Endodermal cell (in vitro differentiated cells): ENCODE measurements around the gene NME2. TPM values are rescaled to one million over a fixed set of nuclear protein-coding genes. Genes with fewer than 3 reads are reported as not detected.

Experiments
- DNase-seq: peaks from one replicate; pipeline ENCODE4 v3.0.0-alpha.2; 2017
- H3K27ac ChIP-seq: 2 replicates; pipeline ENCODE4 v1.5.1; 2013; ENCODE audit warnings: mild to moderate bottlenecking, low read depth, low read length, moderate library complexity
- H3K27me3 ChIP-seq: 2 replicates; pipeline ENCODE4 v1.6.1; 2013; ENCODE audit warnings: mild to moderate bottlenecking, low read length, moderate library complexity; ENCODE audit not compliant: insufficient read depth, control insufficient read depth, poor library complexity, severe bottlenecking
- H3K36me3 ChIP-seq: 2 replicates; pipeline ENCODE4 v1.7.0; 2013; ENCODE audit warnings: mild to moderate bottlenecking, low read length, moderate library complexity; ENCODE audit not compliant: control insufficient read depth, insufficient read depth
- H3K4me1 ChIP-seq: one replicate; pipeline ENCODE4 v1.7.0; 2013; ENCODE audit warnings: low read length; ENCODE audit not compliant: control insufficient read depth, insufficient read depth
- H3K4me3 ChIP-seq: 2 replicates; pipeline ENCODE4 v1.5.1; 2013; ENCODE audit warnings: mild to moderate bottlenecking, low read length, moderate library complexity
- H3K9ac ChIP-seq: 2 replicates; pipeline ENCODE4 v1.6.1; 2013; ENCODE audit warnings: mild to moderate bottlenecking, low read length, moderate library complexity; ENCODE audit not compliant: poor library complexity, severe bottlenecking; ENCODE audit errors: extremely low read depth
- H3K9me3 ChIP-seq: 2 replicates; pipeline ENCODE4 v1.6.1; 2013; ENCODE audit warnings: mild to moderate bottlenecking, low read length, moderate library complexity; ENCODE audit not compliant: control insufficient read depth
- H3K27ac Mint-ChIP-seq: 2 replicates; pipeline ENCODE4 v1.8.0; 2020; ENCODE audit warnings: mixed read lengths
- H3K27me3 Mint-ChIP-seq: 2 replicates; pipeline ENCODE4 v1.8.0; 2021; ENCODE audit warnings: mild to moderate bottlenecking, mixed read lengths; ENCODE audit not compliant: insufficient read depth
- H3K36me3 Mint-ChIP-seq: 2 replicates; pipeline ENCODE4 v1.8.0; 2020; ENCODE audit warnings: low read depth, mixed read lengths
- H3K4me1 Mint-ChIP-seq: 2 replicates; pipeline ENCODE4 v1.8.0; 2020; ENCODE audit warnings: mixed read lengths
- H3K4me3 Mint-ChIP-seq: 2 replicates; pipeline ENCODE4 v1.8.0; 2020; ENCODE audit warnings: mild to moderate bottlenecking, moderate library complexity, mixed read lengths
- H3K9me3 Mint-ChIP-seq: 2 replicates; pipeline ENCODE4 v1.8.0; 2020; ENCODE audit warnings: mild to moderate bottlenecking, mixed read lengths
- CTCF ChIP-seq: fragments of 200-600 bp; sonication (generic); conservative IDR thresholded peaks from 2 replicates; pipeline ENCODE4 v1.5.0; 2021; ENCODE audit warnings: antibody characterized with exemption, mild to moderate bottlenecking
- WGBS, 2 experiments: methylation state at CpG; one replicate each; pipeline versions ENCODE4 v1.1.5 to v1.1.7; 2013; ENCODE audit warnings: missing lambda C conversion rate in 2 of 2, mixed read lengths in 1 of 2; ENCODE audit not compliant: insufficient coverage in 1 of 2, insufficient read length in 1 of 2; 5-methylcytosine and 5-hydroxymethylcytosine counted together
- total RNA-seq, 2 donors: library from RNA; stranded (reverse); fragmentation: NEBNext Ultra II Directional in 1 of 2; extraction: Animal tissue kit (Norgen Biotek cat#: 25700) in 1 of 2; gene quantifications; 2 replicates in 1 of 2; 3 replicates in 1 of 2; pipeline ENCODE4 v1.2.1, GENCODE V29; 2021

The NME2 gene
- total RNA-seq, 2 donors from 2014 or later: 560 to 707 TPM

GRCh38 chr17:51155416-51155815 is 10.8 kb upstream of the NME2 start:
- Histone ChIP-seq H3K4me1 (peaks cover 2% of the 10 kb centered on the region), H3K36me3 (peaks cover 31% of the 10 kb centered on the region), H3K4me3 (no peak overlapping the region), H3K9ac (no peak overlapping the region), H3K27me3 (no peaks in the 10 kb centered on the region), H3K27ac (no peak overlapping the region), H3K9me3 (no peaks in the 10 kb centered on the region)
- no peak overlapping the region for H3K4me3 Mint-ChIP-seq
- H3K9me3 Mint-ChIP-seq: no peaks in the 10 kb centered on the region
- no peak overlapping the region for H3K27ac Mint-ChIP-seq
- WGBS, 2 experiments: 95 to 98% methylated on average over 8 of the region's 8 CpGs
- no peaks in the 10 kb centered on the region for H3K4me1 Mint-ChIP-seq
- DNase-seq: no peak
- peaks cover 35% of the 10 kb centered on the region for H3K36me3 Mint-ChIP-seq
- no peak for TF ChIP-seq CTCF
- no peaks in the 10 kb centered on the region for H3K27me3 Mint-ChIP-seq

GRCh38 chr17:51159604-51160003 is 6.6 kb upstream of the NME2 start:
- no peaks in the 10 kb centered on the region for H3K27me3 ChIP-seq
- peaks cover 55% of the 10 kb centered on the region for H3K36me3 ChIP-seq
- H3K4me1 ChIP-seq: peaks cover 2% of the 10 kb centered on the region
- H3K27me3 Mint-ChIP-seq: no peaks in the 10 kb centered on the region
- H3K27ac ChIP-seq: no peak overlapping the region
- H3K4me3 Mint-ChIP-seq: no peak overlapping the region
- no peak for DNase-seq
- H3K9me3 Mint-ChIP-seq: no peaks in the 10 kb centered on the region
- H3K9me3 ChIP-seq: no peaks in the 10 kb centered on the region
- no peak overlapping the region for H3K27ac Mint-ChIP-seq
- H3K4me1 Mint-ChIP-seq: no peaks in the 10 kb centered on the region
- 92 to 96% methylated on average over 2 to 3 of the region's 3 CpGs for WGBS, 2 experiments
- TF ChIP-seq CTCF: no peak
- peaks cover 64% of the 10 kb centered on the region for H3K36me3 Mint-ChIP-seq
- H3K9ac ChIP-seq: no peak overlapping the region
- no peak overlapping the region for H3K4me3 ChIP-seq

GRCh38 chr17:51161541-51161940 is 4.7 kb upstream of the NME2 start:
- DNase-seq: no peak
- H3K9ac ChIP-seq: no peak overlapping the region
- no peak overlapping the region for H3K27ac ChIP-seq
- no peaks in the 10 kb centered on the region for H3K27me3 ChIP-seq
- Mint-ChIP-seq H3K4me3 (no peak overlapping the region), H3K9me3 (no peaks in the 10 kb centered on the region), H3K4me1 (peaks cover 10% of the 10 kb centered on the region), H3K27ac (no peak overlapping the region), H3K36me3 (peaks cover 56% of the 10 kb centered on the region), H3K27me3 (peaks cover 1% of the 10 kb centered on the region)
- peaks cover 45% of the 10 kb centered on the region for H3K36me3 ChIP-seq
- H3K4me3 ChIP-seq: no peak overlapping the region
- no peak for TF ChIP-seq CTCF
- H3K4me1 ChIP-seq: no peaks in the 10 kb centered on the region
- H3K9me3 ChIP-seq: no peaks in the 10 kb centered on the region
- 96 to 97% methylated on average over 3 of the region's 3 CpGs for WGBS, 2 experiments
